ENCODE data around the gene DNAJB9.

DNA sequence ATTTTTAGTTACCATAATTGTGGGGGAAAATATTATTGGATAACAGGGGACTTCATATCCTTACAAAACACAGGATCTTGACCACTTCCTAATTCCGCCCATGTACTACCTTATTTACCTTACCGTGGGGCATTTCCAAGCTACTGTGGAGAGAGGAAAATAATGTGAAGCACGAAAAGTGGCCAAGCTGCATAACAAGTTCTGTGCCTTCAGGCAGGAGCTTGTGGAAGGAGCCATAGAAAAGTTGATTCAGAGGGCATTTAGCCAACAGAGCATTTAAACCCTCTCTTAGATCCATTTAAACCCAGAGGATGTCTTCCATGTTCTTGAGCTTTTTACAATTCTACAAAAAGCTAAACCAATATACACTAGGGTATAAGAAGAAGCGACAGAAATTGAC lies 41.6 kb downstream of the DNAJB9 start:
- TF ChIP-seq POLR2A (IDR thresholded peaks at IDR 0.05; ENCODE audit: low read depth) = no peak
- TF ChIP-seq, protein P1, sequence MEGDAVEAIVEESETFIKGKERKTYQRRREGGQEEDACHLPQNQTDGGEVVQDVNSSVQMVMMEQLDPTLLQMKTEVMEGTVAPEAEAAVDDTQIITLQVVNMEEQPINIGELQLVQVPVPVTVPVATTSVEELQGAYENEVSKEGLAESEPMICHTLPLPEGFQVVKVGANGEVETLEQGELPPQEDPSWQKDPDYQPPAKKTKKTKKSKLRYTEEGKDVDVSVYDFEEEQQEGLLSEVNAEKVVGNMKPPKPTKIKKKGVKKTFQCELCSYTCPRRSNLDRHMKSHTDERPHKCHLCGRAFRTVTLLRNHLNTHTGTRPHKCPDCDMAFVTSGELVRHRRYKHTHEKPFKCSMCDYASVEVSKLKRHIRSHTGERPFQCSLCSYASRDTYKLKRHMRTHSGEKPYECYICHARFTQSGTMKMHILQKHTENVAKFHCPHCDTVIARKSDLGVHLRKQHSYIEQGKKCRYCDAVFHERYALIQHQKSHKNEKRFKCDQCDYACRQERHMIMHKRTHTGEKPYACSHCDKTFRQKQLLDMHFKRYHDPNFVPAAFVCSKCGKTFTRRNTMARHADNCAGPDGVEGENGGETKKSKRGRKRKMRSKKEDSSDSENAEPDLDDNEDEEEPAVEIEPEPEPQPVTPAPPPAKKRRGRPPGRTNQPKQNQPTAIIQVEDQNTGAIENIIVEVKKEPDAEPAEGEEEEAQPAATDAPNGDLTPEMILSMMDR (IDR thresholded peaks at IDR 0.05) = no peak
- TF ChIP-seq EP300 (IDR thresholded peaks at IDR 0.05) = no peak
